ENCODE measurements around the gene CHID1.

Gene CHID1

DNA sequence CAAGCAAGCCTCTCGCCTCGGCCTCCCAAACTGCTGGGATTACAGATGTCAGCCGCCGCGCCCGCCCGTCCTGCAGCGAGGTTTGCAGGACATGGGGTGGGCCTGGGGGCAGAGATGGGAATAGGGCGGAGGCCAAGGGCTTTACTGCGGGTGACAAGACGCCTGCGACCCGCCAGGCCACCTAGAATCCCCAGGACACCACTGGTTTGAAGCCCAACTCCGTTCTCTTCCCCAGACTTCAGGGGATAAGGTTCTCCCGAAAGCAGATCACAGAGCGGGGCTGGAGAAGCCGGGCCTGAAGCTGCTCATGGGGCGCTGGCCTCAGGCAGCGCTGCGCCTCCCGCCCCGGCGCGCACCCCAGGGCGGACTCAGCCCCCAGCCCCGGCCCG lies 68.6 kb downstream of the CHID1 start:
- H3K4me1 ChIP-seq (ENCODE audit: control insufficient read depth in 1 of 2, insufficient read depth in 1 of 2, low read depth in 1 of 2, low read length in 1 of 2) = peaks cover 29 to 42% of the 10 kb centered on the region in 2 experiments
- H3K27me3 ChIP-seq = peaks cover 43% of the 10 kb centered on the region
- TF ChIP-seq, protein P1, sequence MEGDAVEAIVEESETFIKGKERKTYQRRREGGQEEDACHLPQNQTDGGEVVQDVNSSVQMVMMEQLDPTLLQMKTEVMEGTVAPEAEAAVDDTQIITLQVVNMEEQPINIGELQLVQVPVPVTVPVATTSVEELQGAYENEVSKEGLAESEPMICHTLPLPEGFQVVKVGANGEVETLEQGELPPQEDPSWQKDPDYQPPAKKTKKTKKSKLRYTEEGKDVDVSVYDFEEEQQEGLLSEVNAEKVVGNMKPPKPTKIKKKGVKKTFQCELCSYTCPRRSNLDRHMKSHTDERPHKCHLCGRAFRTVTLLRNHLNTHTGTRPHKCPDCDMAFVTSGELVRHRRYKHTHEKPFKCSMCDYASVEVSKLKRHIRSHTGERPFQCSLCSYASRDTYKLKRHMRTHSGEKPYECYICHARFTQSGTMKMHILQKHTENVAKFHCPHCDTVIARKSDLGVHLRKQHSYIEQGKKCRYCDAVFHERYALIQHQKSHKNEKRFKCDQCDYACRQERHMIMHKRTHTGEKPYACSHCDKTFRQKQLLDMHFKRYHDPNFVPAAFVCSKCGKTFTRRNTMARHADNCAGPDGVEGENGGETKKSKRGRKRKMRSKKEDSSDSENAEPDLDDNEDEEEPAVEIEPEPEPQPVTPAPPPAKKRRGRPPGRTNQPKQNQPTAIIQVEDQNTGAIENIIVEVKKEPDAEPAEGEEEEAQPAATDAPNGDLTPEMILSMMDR (IDR thresholded peaks at IDR 0.05) = no peak
- peaks cover 37% of the 10 kb centered on the region for H3K36me3 ChIP-seq
- peak overlapping the region; percentile 71 to 75 for H3K4me3 ChIP-seq (ENCODE audit: low read depth in 1 of 2, low read length in 1 of 2)
- H3K9me3 ChIP-seq = no peaks in the 10 kb centered on the region
- H3K27ac ChIP-seq = peak overlapping the region; percentile 93

DNA sequence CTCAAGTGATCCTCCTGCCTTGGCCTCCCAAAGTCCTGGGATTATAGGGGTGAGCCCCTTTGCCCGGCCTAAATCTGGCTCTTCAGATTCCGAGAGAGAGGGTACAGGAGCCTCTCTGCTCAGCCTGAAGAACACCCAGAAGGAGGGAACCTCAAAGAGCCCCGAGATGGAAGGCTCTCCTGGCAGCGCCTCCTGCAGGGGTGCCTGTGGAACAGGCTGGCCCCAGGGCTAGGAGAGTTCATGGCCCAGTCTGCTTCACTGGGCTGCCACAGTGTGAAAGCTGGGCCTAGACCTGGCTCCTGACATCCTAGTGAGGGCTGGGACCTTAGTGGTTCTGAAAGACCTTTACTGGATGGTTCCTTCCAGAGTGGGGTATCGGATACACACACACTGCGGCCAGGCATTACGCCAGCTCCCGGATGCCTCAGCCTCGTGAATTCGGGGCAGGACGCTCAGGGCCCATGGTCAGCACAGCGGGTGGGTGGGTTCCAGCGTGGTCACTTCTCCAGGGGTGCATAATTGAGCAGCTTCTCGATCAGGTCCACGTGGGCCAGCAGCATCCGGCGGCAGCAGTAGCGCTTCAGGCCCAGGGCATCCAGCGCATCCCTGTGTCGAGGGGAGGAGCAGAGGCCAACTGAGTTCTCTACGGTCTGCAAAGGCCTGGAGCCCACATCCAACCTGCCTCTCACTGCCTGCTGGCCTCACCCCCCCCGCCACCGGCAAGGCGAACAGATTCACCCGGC lies 70.6 kb downstream of the CHID1 start:
- TF ChIP-seq, protein P1 (IDR thresholded peaks at IDR 0.05) = no peak
- H3K4me1 ChIP-seq (ENCODE audit: control insufficient read depth in 1 of 2, insufficient read depth in 1 of 2, low read depth in 1 of 2, low read length in 1 of 2) = peaks cover 30 to 45% of the 10 kb centered on the region in 2 experiments
- no peak overlapping the region for H3K27ac ChIP-seq
- H3K27me3 ChIP-seq = peaks cover 27% of the 10 kb centered on the region
- H3K9me3 ChIP-seq = no peaks in the 10 kb centered on the region
- peaks cover 46% of the 10 kb centered on the region for H3K36me3 ChIP-seq
- H3K4me3 ChIP-seq (ENCODE audit: low read depth in 1 of 2, low read length in 1 of 2) = no peak overlapping the region

DNA sequence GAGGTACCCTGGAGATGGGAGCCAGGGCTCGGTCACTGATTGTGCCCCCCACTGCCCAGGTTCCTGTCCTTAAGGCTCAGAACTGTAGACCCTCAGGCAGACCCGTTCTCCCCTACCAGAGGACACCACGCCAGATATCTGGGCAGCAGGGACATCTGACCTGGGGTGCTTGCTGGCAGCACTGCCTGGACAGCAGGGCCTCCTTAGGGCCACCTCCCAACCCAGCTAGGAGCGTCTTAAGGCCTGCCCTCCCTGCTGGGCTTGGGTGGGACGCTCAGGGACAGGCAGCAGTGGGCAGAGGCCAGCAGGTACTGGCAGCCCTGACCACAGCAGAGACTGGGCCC lies 71.4 kb downstream of the CHID1 start:
- TF ChIP-seq, protein P1 (IDR thresholded peaks at IDR 0.05) = no peak
- Histone ChIP-seq H3K4me3 (ENCODE audit: low read depth in 1 of 2, low read length in 1 of 2) (no peak overlapping the region), H3K27ac (no peak overlapping the region), H3K4me1 (ENCODE audit: control insufficient read depth in 1 of 2, insufficient read depth in 1 of 2, low read depth in 1 of 2, low read length in 1 of 2) (peaks cover 35 to 48% of the 10 kb centered on the region in 2 experiments), H3K36me3 (peaks cover 46% of the 10 kb centered on the region), H3K27me3 (peaks cover 27% of the 10 kb centered on the region), H3K9me3 (no peaks in the 10 kb centered on the region)

DNA sequence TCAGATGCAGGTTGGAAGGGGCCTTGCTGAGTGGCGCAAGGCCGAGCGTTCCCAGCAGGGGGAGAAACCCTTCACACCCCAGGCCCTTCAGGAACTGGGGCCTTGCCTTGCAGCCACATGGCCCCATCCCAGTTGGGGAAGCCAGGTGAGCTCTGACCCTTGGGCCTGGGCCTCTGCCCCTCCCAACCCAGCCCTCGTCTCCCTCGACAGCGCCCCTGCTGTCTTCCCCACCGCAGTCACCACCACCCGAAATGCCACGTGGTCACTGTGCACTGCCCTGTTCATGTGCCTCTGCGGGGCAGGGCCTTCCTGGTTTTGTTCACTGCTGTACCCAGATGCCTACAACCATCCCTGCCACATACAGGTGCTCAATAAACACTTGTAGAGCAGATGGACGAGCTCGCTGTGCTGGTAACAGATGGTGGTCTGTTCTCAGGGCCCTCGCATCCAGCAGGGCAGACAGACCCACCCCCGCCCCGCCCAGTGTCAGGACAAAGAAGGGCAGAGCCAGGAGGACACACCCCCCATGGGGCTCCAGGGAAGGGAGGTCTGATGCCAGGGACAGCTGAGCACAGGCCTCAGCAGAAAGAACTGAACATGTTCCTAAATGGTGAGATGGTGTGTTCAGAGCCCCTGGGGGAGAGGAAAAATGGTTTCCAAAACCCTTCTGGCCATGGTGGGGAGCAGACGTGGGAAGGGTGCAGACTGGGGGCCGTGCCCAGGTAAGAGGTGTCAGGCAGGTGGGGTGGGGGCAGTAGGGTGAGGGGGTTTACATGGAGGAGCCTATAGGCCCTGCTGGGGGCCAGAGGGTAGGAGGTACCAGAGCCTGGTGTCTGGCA lies 72.0 kb downstream of the CHID1 start:
- H3K27ac ChIP-seq = no peak overlapping the region

DNA sequence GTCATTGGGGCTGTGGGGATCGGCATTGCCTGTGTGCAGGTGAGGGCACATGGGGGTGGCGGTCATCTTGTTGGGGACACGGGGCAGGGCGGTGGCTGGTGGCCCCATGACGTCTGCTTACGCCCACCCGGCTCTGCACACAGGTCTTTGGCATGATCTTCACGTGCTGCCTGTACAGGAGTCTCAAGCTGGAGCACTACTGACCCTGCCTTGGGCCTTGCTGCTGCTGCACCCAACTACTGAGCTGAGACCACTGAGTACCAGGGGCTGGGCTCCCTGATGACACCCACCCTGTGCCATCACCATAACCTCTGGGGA lies 72.7 kb downstream of the CHID1 start:
- Histone ChIP-seq H3K4me3 (ENCODE audit: low read depth in 1 of 2, low read length in 1 of 2) (no peak overlapping the region), H3K4me1 (ENCODE audit: control insufficient read depth in 1 of 2, insufficient read depth in 1 of 2, low read depth in 1 of 2, low read length in 1 of 2) (peaks cover 34 to 47% of the 10 kb centered on the region in 2 experiments), H3K27me3 (peaks cover 27% of the 10 kb centered on the region), H3K9me3 (no peaks in the 10 kb centered on the region), H3K36me3 (peaks cover 46% of the 10 kb centered on the region), H3K27ac (no peak overlapping the region)
- TF ChIP-seq, protein P1 (IDR thresholded peaks at IDR 0.05) = no peak

More for the DNA sequence above, 72.0 kb downstream of the CHID1 start:
- Histone ChIP-seq H3K9me3 (no peaks in the 10 kb centered on the region), H3K4me1 (ENCODE audit: control insufficient read depth in 1 of 2, insufficient read depth in 1 of 2, low read depth in 1 of 2, low read length in 1 of 2) (peaks cover 35 to 48% of the 10 kb centered on the region in 2 experiments), H3K4me3 (ENCODE audit: low read depth in 1 of 2, low read length in 1 of 2) (no peak overlapping the region), H3K27me3 (peaks cover 27% of the 10 kb centered on the region), H3K36me3 (peaks cover 46% of the 10 kb centered on the region)
- TF ChIP-seq, protein P1 (IDR thresholded peaks at IDR 0.05) = no peak
